ENCODE measurements around the gene CNKSR3. TPM values are rescaled to one million over a fixed set of nuclear protein-coding genes. Genes with fewer than 3 reads are reported as not detected.

Gene CNKSR3
- polyA plus RNA-seq, 3 donors, result not detected

DNA sequence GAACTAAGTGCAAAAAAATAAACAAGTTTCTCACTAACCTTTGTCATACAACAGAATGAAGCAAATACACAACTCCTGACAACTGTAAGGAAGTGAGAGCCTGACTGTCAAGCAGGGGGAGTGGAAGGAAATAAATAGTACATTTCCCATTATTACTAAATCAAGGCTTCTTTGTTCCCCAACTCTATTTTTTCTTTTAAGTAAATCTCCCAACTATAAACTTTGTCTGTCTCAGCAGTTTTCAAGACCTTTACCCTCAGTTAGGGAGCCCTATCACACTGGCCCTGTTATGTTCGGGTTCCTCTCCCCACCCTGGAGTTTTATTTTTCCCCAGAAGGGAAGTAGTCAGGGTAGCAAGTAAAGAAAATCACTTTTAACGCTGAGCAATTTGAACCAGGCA lies 129.7 kb downstream of the CNKSR3 start:
- Histone ChIP-seq H3K4me3 (replicated peaks in 1 of 3; ENCODE audit: low read depth in 2 of 3, low read length in 3 of 3) (peak overlapping the region in 1 of 3 experiments; percentile 23), H2AFZ (ENCODE audit: insufficient read depth, low read depth, low read length, poor library complexity, severe bottlenecking) (peak overlapping the region; percentile 48), H3K4me1 (ENCODE audit: control insufficient read depth in 1 of 2, insufficient read depth in 2 of 2, low read length in 2 of 2) (peaks cover 10 to 12% of the 10 kb centered on the region in 2 donors), H3K36me3 (replicated peaks in 1 of 2; ENCODE audit: control insufficient read depth in 1 of 2, insufficient read depth in 2 of 2, low read length in 2 of 2) (no peaks in the 10 kb centered on the region), H3K79me2 (ENCODE audit: insufficient read depth, low read length) (no peaks in the 10 kb centered on the region), H3K27me3 (ENCODE audit: control insufficient read depth in 2 of 2, insufficient read depth in 2 of 2, low read length in 2 of 2) (no peaks in the 10 kb centered on the region), H3K9ac (ENCODE audit: insufficient read depth, low read length, poor library complexity, severe bottlenecking) (peak overlapping the region; percentile 2), H3K9me3 (replicated peaks in 1 of 2; ENCODE audit: control insufficient read depth in 1 of 2, insufficient read depth in 1 of 2, low read length in 2 of 2) (peaks cover 0 to 5% of the 10 kb centered on the region in 2 donors), H4K20me1 (ENCODE audit: insufficient read depth, low read length) (no peaks in the 10 kb centered on the region), H3K4me2 (replicated peaks; ENCODE audit: extremely low read depth, low read length, poor library complexity, severe bottlenecking) (peak overlapping the region; percentile 38), H3K27ac (ENCODE audit: low read depth in 1 of 2, low read length in 2 of 2) (peak overlapping the region in 1 of 2 donors; percentile 58)
- TF ChIP-seq, protein P1, sequence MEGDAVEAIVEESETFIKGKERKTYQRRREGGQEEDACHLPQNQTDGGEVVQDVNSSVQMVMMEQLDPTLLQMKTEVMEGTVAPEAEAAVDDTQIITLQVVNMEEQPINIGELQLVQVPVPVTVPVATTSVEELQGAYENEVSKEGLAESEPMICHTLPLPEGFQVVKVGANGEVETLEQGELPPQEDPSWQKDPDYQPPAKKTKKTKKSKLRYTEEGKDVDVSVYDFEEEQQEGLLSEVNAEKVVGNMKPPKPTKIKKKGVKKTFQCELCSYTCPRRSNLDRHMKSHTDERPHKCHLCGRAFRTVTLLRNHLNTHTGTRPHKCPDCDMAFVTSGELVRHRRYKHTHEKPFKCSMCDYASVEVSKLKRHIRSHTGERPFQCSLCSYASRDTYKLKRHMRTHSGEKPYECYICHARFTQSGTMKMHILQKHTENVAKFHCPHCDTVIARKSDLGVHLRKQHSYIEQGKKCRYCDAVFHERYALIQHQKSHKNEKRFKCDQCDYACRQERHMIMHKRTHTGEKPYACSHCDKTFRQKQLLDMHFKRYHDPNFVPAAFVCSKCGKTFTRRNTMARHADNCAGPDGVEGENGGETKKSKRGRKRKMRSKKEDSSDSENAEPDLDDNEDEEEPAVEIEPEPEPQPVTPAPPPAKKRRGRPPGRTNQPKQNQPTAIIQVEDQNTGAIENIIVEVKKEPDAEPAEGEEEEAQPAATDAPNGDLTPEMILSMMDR (IDR thresholded peaks at IDR 0.05), result no peak
- peak overlapping the region; percentile 20 to 92 (median 79) for H3K27ac Mint-ChIP-seq
- intact Hi-C loops (cut with micrococcal nuclease), result no loop called here
- no peaks in the 10 kb centered on the region for H3K36me3 Mint-ChIP-seq
- peak overlapping the region in 1 of 2 donors; percentile 67 for H3K4me3 Mint-ChIP-seq
- no CpG with 5 or more reads among the region's 2 CpGs for WGBS (ENCODE audit: insufficient coverage)
- DNase-seq, result peak in 2 of 3 donors; percentile 12 to 21
- H3K27me3 Mint-ChIP-seq (ENCODE audit: low read depth in 3 of 3), result peaks cover 0 to 5% (median 2%) of the 10 kb centered on the region in 3 donors
- peaks cover 14% of the 10 kb centered on the region for H3K4me1 Mint-ChIP-seq
- peaks cover 0 to 10% (median 2%) of the 10 kb centered on the region in 7 donors for H3K9me3 Mint-ChIP-seq

DNA sequence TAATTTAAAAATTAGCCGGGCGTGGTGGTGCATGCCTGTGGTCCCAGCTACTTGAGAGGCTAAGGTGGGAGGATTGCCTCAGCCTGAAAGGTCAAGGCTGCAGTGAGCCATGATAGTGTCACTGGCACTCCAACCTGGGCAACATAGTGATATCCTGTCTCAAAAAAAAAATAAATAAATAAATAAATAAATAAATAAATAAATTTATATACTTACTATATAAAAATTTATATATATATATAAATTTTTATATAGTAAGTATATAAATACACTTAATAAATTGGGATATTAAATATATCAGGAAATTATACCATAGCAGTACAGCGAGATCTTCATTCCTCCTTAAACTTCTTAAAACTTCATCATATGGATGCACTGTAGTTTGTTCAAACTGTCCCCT lies 130.9 kb downstream of the CNKSR3 start:
- Mint-ChIP-seq H3K27ac (no peak overlapping the region), H3K4me1 (peaks cover 14% of the 10 kb centered on the region), H3K36me3 (no peaks in the 10 kb centered on the region), H3K9me3 (peaks cover 0 to 10% (median 2%) of the 10 kb centered on the region in 7 donors), H3K4me3 (no peak overlapping the region), H3K27me3 (ENCODE audit: low read depth in 3 of 3) (peaks cover 0 to 4% (median 2%) of the 10 kb centered on the region in 3 donors)
- no peak overlapping the region for H2AFZ ChIP-seq (ENCODE audit: insufficient read depth, low read depth, low read length, poor library complexity, severe bottlenecking)
- H3K36me3 ChIP-seq (replicated peaks in 1 of 2; ENCODE audit: control insufficient read depth in 1 of 2, insufficient read depth in 2 of 2, low read length in 2 of 2), result no peaks in the 10 kb centered on the region
- peaks cover 10 to 12% of the 10 kb centered on the region in 2 donors for H3K4me1 ChIP-seq (ENCODE audit: control insufficient read depth in 1 of 2, insufficient read depth in 2 of 2, low read length in 2 of 2)
- no peak for DNase-seq
- H3K27ac ChIP-seq (ENCODE audit: low read depth in 1 of 2, low read length in 2 of 2), result no peak overlapping the region
- WGBS (ENCODE audit: insufficient coverage), result no CpG with 5 or more reads among the region's 3 CpGs
- intact Hi-C loops (cut with micrococcal nuclease), result no loop called here
- H3K9me3 ChIP-seq (replicated peaks in 1 of 2; ENCODE audit: control insufficient read depth in 1 of 2, insufficient read depth in 1 of 2, low read length in 2 of 2), result peaks cover 0 to 5% of the 10 kb centered on the region in 2 donors
- no peak overlapping the region for H3K9ac ChIP-seq (ENCODE audit: insufficient read depth, low read length, poor library complexity, severe bottlenecking)
- TF ChIP-seq, protein P1 (IDR thresholded peaks at IDR 0.05), result no peak
- H3K79me2 ChIP-seq (ENCODE audit: insufficient read depth, low read length), result no peaks in the 10 kb centered on the region
- H3K4me3 ChIP-seq (replicated peaks in 1 of 3; ENCODE audit: low read depth in 2 of 3, low read length in 3 of 3), result no peak overlapping the region
- no peaks in the 10 kb centered on the region for H4K20me1 ChIP-seq (ENCODE audit: insufficient read depth, low read length)
- H3K4me2 ChIP-seq (replicated peaks; ENCODE audit: extremely low read depth, low read length, poor library complexity, severe bottlenecking), result no peak overlapping the region
- H3K27me3 ChIP-seq (ENCODE audit: control insufficient read depth in 2 of 2, insufficient read depth in 2 of 2, low read length in 2 of 2), result no peaks in the 10 kb centered on the region

All from CD14-positive monocyte (primary cell).